Stimulated activated CD4-positive, alpha-beta T cell treated with anti-CD3 and anti-CD28 coated beads, TNF-alpha, amount 100 ng/mL, for 4 hours (primary cell): ENCODE results near the gene NUDT2.
A peak's percentile ranks its signal among the peaks of the same experiment; 100 is the strongest.

Experiments used
- DNase-seq, 3 experiments: peaks; one replicate each; pipeline ENCODE4 v3.0.0-alpha.2; 2020; ENCODE audit warnings: low read depth in 3 of 3

Gene NUDT2

GRCh38 chr9:34370970-34371880 is 41.9 kb downstream of the NUDT2 start:
- DNase-seq = no peak

- no peak for DNase-seq
These were observed 42.6 kb downstream of the NUDT2 start for GRCh38 chr9:34371886-34372466.

DNA sequence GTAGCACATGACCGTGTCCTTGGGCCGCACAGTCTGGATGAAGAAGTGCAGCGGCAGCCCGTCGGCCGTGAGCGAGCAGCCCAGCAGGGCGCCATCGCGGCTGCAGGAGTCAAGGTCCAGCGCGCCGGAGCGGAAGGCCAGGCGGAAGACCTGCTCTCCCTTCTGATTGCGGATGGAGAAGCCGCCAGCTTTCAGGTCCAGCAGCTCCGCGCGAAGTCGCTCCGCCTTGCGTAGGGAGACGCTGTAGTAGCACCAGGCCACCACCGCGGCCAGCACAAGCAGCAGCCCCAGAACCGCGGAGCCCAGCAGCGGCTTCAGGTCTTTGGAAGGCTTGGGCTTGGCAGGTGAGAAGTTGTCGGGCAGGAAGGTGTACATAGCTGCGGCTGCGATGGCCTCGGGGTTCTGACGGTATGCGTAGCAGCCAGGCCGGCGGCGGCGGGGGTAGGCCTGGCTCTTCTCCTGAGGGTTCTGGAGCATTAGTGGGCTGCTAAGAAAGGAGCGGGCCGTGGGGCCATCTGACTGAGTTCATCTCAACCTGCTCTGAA is 43.2 kb downstream of the NUDT2 start:
- DNase-seq = no peak

DNA sequence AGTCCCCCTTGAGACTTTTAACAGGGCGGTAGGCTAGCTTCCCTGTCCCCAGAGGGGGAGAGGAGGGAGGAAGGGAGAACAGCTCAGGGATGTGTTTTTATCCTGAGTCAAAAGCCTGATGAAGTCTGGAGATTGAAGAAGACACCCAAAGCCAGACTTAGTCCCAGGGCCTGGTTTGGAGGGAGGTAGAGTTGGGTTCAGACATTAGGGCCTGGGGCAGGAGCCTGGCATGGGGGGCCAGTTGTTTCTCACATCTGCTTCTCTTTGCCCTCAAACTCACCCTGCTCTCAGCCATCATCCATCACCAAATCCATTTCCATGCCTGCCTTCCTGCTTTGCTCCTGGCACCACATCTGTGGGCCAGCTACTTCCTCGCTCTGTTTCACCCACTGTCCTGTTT is 44.4 kb downstream of the NUDT2 start:
- no peak for DNase-seq

GRCh38 chr9:34374339-34374738 is 45.0 kb downstream of the NUDT2 start:
- no peak for DNase-seq

- no peak for DNase-seq
These were observed 45.7 kb downstream of the NUDT2 start for GRCh38 chr9:34374905-34375552.

- DNase-seq = no peak
These were observed 46.7 kb downstream of the NUDT2 start for GRCh38 chr9:34375901-34376595.

DNA sequence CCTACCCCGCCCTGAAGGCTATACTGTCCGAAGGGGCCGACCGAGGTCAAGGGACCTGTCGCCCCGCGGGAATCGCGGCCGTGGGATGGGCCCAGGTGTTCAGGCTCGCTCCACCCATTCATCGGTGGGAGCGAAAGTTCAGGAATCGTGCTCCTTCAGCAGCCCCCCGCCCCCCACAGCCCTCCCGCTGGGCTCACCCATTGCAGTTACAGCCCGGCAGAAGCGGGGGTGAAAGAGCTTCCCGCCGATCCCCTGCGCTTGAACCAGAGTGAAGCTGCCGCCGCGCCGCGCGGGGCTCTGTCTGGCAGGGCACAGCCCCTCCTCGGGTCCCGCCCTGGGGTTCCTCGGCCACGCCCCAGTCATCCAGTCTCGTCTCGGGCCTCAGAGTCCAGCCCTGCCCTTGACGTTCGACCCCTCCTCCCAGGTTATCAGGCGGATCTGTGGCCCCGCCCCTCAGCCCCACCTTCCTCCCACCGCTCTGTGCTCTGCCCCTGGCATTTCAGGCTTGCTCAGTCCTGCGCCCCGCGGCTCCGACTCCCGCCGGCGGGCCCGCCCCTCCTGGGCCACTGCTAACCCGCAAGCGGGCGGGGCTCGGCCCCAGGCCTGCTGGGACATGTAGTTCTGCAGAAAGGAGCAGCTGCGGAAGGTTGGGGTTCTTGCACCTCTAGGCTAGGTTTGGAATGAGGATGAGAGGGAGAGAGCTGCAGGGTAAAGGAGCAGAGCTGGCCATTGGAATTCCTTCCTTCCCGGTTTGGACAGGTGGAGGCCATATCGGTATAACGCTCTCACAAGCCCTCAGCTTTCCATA is 47.4 kb downstream of the NUDT2 start, which contains the start of gene MYORG:
Gene MYORG, minus strand, starts transcription at position 303 of the 808 bp plus-strand sequence. CDS start 3,955 bp downstream, outside the sequence.
- peak; percentile 89 to 92 (median 89) for DNase-seq

- no peak for DNase-seq
These were observed 48.0 kb downstream of the NUDT2 start for GRCh38 chr9:34377404-34377746.

DNA sequence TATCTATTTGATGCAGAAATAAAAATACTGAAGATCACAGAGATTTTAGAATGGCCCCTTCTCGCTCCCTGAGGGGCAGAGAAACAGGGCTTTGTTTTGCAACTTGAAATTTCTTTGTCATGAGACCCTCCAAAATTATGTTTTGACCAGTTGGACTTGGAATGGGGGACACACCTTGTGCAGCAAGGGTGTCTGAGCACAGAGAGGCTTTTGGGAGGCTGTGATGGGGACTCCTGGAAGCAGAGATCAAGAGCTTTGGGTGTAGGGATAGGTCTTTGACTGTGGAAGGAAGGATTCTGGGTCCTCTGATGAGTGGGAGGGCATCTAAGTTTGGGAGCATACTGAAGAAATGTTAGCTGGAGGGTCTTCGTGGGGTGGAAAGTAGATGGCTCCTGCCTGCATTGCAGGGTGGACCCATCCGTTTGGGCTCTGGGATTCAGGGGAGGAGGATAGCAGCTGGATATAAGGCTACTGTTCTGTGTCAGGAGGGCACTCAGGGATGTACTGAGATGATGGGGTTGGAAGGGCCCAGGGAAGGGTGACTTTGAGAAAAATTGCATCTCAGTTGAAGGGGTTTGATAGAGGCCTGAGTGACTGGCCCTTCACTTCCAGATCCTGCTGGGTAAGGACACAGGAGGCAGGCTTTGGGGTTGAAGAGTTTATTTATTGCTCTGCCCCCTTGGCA is 49.1 kb downstream of the NUDT2 start:
- DNase-seq = no peak

- peak; percentile 76 to 83 (median 82) for DNase-seq
These were observed 50.1 kb downstream of the NUDT2 start for GRCh38 chr9:34379334-34380033.

- DNase-seq = peak in 1 of 3 experiments; percentile 14
These were observed 50.7 kb downstream of the NUDT2 start for GRCh38 chr9:34380034-34380510.

DNA sequence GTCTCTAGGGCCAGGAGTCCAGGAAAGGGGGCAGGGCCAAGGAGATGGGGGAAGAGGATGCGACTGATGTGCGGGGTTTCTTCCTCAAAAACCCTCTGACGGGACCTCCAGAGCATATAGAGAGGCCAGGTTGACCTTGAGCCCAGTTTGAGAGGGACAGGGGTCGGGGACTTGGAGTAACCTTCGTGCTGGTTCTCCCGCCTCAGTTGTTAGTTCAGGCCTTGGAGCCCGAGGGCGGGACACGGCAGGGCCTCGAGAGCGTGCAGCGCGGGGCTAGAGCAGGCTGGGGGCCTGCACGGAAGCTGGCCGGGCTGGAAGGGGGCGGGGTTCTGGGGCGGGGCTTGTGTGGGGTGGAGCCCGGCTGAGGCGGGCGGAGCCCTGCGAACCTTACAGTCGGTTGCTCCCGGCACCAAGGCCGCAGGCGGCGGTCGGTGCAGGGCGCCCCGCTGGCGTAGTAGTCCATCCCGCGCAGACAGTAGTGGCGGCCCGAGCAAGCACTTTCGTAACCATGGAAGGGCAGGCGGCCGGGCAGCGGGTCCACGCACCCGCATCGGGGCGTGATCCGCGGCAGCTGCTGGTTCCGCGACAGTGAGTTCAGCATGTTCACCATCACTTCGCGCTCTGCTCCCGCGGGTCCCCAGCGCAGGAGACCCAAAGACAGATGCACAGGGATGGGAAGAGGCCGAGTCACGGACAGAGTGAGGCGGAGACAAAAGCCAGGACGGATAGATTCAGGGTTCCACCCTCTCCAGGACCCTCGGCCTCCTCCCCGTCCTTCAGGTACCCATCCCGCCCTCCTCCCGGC is 51.3 kb downstream of the NUDT2 start:
- DNase-seq = peak; percentile 52 to 77 (median 62)

- DNase-seq = no peak
These were observed 52.0 kb downstream of the NUDT2 start for GRCh38 chr9:34381323-34381722.

GRCh38 chr9:34382054-34382453 is 52.7 kb downstream of the NUDT2 start:
- no peak for DNase-seq

GRCh38 chr9:34382879-34383278 is 53.5 kb downstream of the NUDT2 start:
- DNase-seq = no peak

DNA sequence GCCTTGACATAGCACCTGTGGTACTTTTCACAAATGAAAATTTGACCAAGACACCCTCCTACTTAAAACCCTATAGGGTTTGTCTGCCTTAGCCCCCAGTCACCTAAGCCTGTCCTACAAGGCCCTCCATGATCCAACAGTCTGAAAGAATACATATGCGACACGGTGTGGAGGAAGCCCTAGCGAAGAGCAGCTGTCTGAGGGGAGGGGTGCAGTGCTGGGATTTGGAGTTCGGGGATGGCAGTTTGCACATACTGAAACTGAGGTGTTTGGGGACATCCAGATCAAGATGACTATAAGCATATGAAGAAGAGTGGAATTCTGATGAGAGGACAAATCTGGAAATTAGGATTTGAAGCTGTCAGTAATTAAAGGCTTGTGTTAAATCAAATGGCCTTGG is 54.5 kb downstream of the NUDT2 start:
- DNase-seq = no peak

GRCh38 chr9:34384368-34385165 is 55.2 kb downstream of the NUDT2 start:
- no peak for DNase-seq
